ENCODE measurements around the gene VSIG10L2. TPM values are rescaled to one million over a fixed set of nuclear protein-coding genes. Genes with fewer than 3 reads are reported as not detected.
A peak's percentile ranks its signal among the peaks of the same experiment; 100 is the strongest.

VSIG10L2 gene
- total RNA-seq, 5 donors from 2014 or later (not counting 1 experiment from before 2014, with no cell fraction given): not detected

DNA sequence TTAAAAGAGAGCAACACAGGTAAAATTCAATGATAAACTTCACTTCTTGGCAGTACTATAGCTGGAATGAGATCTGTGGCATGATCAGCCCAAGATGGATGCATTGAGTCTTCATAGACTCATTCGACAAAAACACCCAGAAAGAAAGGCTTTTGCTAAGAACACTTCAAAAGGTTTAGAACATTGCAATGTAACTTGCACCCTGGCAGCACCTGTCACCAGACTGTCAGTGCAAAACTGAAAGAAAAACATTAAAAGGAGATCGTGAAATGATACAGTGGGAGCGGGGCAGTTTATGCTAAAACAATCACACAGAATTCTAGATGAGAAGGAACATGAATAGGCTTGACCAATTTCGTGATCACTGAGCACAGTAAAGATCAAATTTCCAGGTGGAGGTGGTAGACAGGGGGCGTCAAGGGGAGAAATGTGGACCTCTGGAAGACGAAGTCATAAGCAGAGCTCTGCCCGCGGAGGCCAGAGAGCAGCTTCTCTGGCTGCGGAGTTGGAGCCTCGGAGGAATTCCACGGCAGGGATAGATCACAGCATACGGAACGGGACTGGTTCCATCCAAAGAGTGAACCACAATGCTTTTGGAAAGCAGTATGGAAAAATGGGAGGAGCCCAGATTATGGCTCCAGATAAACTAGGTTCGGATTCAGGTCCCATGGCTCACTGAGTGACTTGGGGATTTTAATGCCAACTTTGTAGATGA lies 11.9 kb downstream of the VSIG10L2 start:
- Histone ChIP-seq H3K4me1 (ENCODE audit: control insufficient read depth in 1 of 2, extremely low read depth in 1 of 2, insufficient read depth in 2 of 2, low read length in 2 of 2) (no peaks in the 10 kb centered on the region), H3K27me3 (replicated peaks in 1 of 2; ENCODE audit: control insufficient read depth in 2 of 2, extremely low read depth in 1 of 2, insufficient read depth in 2 of 2, low read length in 1 of 2) (peaks cover 0 to 10% of the 10 kb centered on the region in 2 experiments), H3K27ac (ENCODE audit: low read length) (no peak overlapping the region), H3K4me3 (ENCODE audit: control insufficient read depth in 1 of 2, extremely low read depth in 1 of 2, low read length in 1 of 2) (no peak overlapping the region), H3K36me3 (ENCODE audit: control insufficient read depth in 2 of 2, extremely low read depth in 1 of 2, insufficient read depth in 1 of 2, low read length in 1 of 2) (no peaks in the 10 kb centered on the region), H3K9me3 (no peaks in the 10 kb centered on the region)
- Mint-ChIP-seq H3K9me3 (peaks cover 0 to 10% (median 4%) of the 10 kb centered on the region in 3 donors), H3K27ac (no peak overlapping the region), H3K27me3 (no peaks in the 10 kb centered on the region), H3K4me1 (peaks cover 3 to 6% (median 4%) of the 10 kb centered on the region in 3 donors), H3K4me3 (peak overlapping the region in 1 of 3 donors; percentile 28), H3K36me3 (peaks cover 13% of the 10 kb centered on the region)
- no peak for ATAC-seq (replicated peaks in 1 of 4)
- ChIA-PET POLR2A (no interaction called here), CTCF (no interaction called here)
- no peak for DNase-seq
- WGBS (ENCODE audit: insufficient coverage): 82% methylated on average over 11 of the region's 14 CpGs

DNA sequence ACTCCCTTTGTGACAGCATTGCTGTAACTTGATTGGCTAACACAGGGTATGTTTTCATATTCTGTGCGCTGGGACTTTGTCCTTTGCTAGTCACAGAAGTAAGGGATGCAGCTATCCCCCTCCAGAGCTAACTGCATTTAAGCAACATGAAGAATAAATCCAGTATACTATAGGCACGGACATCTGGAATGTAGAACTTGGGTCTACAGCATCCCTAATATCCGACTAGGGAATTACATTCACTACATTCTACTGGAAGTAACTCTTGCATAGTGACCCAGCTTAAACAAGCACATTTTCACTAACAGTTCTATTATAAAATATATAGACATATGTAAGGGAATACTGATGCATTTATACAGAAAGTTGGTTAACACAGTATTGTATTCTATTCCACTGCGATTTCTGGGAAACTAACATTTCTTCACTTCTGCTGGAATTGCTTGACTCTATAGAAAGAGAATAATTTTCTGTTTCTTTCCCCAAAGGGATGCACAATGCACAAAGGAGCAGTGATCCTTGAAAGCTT lies 13.1 kb downstream of the VSIG10L2 start:
- ATAC-seq (replicated peaks in 1 of 4) (no peak), DNase-seq (no peak)
- Mint-ChIP-seq H3K9me3 (peaks cover 0 to 15% (median 9%) of the 10 kb centered on the region in 3 donors), H3K27ac (no peak overlapping the region), H3K4me3 (no peak overlapping the region), H3K4me1 (peaks cover 3 to 6% (median 4%) of the 10 kb centered on the region in 3 donors), H3K27me3 (no peaks in the 10 kb centered on the region), H3K36me3 (peaks cover 21% of the 10 kb centered on the region)
- Histone ChIP-seq H3K4me3 (ENCODE audit: control insufficient read depth in 1 of 2, extremely low read depth in 1 of 2, low read length in 1 of 2) (no peak overlapping the region), H3K36me3 (ENCODE audit: control insufficient read depth in 2 of 2, extremely low read depth in 1 of 2, insufficient read depth in 1 of 2, low read length in 1 of 2) (no peaks in the 10 kb centered on the region), H3K27me3 (replicated peaks in 1 of 2; ENCODE audit: control insufficient read depth in 2 of 2, extremely low read depth in 1 of 2, insufficient read depth in 2 of 2, low read length in 1 of 2) (peaks cover 0 to 2% of the 10 kb centered on the region in 2 experiments), H3K9me3 (no peaks in the 10 kb centered on the region), H3K4me1 (ENCODE audit: control insufficient read depth in 1 of 2, extremely low read depth in 1 of 2, insufficient read depth in 2 of 2, low read length in 2 of 2) (no peaks in the 10 kb centered on the region), H3K27ac (ENCODE audit: low read length) (no peak overlapping the region)
- WGBS (ENCODE audit: insufficient coverage): 80% methylated on average over 1 of the region's 4 CpGs
- POLR2A ChIA-PET: no interaction called here
- CTCF ChIA-PET: no interaction called here

DNA sequence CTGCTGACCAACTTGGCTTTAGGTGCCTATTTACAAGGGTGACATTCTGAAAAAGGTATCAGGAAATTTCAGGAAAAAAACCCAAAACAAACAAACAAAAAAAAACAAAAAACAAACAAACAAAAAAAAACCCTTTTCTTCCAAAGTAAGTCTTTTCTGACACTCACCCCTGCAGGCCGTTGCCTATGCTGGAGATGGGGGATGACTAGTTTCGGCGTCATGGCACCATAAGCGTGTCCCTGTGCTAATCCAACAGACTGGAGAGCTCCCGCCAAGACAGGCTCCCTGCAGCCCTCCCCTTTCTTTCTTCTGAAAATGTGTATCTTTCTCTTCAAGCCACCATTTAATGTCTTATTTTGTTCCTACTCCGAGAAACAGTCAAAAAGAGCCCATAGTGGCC lies 13.7 kb downstream of the VSIG10L2 start:
- no peaks in the 10 kb centered on the region for H3K27me3 Mint-ChIP-seq
- Histone ChIP-seq H3K27me3 (replicated peaks in 1 of 2; ENCODE audit: control insufficient read depth in 2 of 2, extremely low read depth in 1 of 2, insufficient read depth in 2 of 2, low read length in 1 of 2) (no peaks in the 10 kb centered on the region), H3K4me1 (ENCODE audit: control insufficient read depth in 1 of 2, extremely low read depth in 1 of 2, insufficient read depth in 2 of 2, low read length in 2 of 2) (no peaks in the 10 kb centered on the region), H3K36me3 (ENCODE audit: control insufficient read depth in 2 of 2, extremely low read depth in 1 of 2, insufficient read depth in 1 of 2, low read length in 1 of 2) (no peaks in the 10 kb centered on the region), H3K27ac (ENCODE audit: low read length) (no peak overlapping the region), H3K4me3 (ENCODE audit: control insufficient read depth in 1 of 2, extremely low read depth in 1 of 2, low read length in 1 of 2) (no peak overlapping the region), H3K9me3 (no peaks in the 10 kb centered on the region)
- CTCF ChIA-PET: no interaction called here
- POLR2A ChIA-PET: interaction anchor here in 1 of 2 donors (0.7 kb wide), 1 partner anchor 10 kb away, joined by 4 read pairs; no protein-coding TSS in a partner anchor
- H3K36me3 Mint-ChIP-seq: peaks cover 23% of the 10 kb centered on the region
- H3K4me3 Mint-ChIP-seq: no peak overlapping the region
- WGBS (ENCODE audit: insufficient coverage): 100% methylated on average over 1 of the region's 6 CpGs
- DNase-seq (no peak), ATAC-seq (replicated peaks in 1 of 4) (no peak)
- H3K27ac Mint-ChIP-seq: no peak overlapping the region
- peaks cover 0 to 15% (median 9%) of the 10 kb centered on the region in 3 donors for H3K9me3 Mint-ChIP-seq
- H3K4me1 Mint-ChIP-seq: peaks cover 3 to 6% (median 4%) of the 10 kb centered on the region in 3 donors

DNA sequence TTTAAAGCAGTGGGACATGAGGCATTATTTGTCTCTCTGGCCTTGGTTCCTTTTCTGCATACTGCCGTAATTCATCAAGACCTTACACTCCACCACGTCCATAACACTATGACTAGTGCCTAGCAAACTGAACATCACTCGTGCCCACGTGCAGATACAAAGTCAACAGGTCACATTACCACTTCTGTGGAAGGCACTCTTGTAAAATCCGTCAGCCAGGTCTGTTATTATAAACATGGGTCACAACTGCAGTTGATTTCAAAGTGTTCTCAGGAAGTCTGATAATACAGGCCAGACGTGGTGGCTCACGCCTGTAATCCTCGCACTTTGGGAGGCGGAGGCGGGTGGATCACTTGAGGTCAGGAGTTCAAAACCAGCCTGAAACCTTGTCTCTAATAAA lies 14.1 kb downstream of the VSIG10L2 start:
- Histone ChIP-seq H3K36me3 (ENCODE audit: control insufficient read depth in 2 of 2, extremely low read depth in 1 of 2, insufficient read depth in 1 of 2, low read length in 1 of 2) (no peaks in the 10 kb centered on the region), H3K27ac (ENCODE audit: low read length) (no peak overlapping the region), H3K4me1 (ENCODE audit: control insufficient read depth in 1 of 2, extremely low read depth in 1 of 2, insufficient read depth in 2 of 2, low read length in 2 of 2) (no peaks in the 10 kb centered on the region), H3K27me3 (replicated peaks in 1 of 2; ENCODE audit: control insufficient read depth in 2 of 2, extremely low read depth in 1 of 2, insufficient read depth in 2 of 2, low read length in 1 of 2) (no peaks in the 10 kb centered on the region), H3K9me3 (no peaks in the 10 kb centered on the region), H3K4me3 (ENCODE audit: control insufficient read depth in 1 of 2, extremely low read depth in 1 of 2, low read length in 1 of 2) (no peak overlapping the region)
- Mint-ChIP-seq H3K27ac (no peak overlapping the region), H3K4me3 (no peak overlapping the region), H3K27me3 (no peaks in the 10 kb centered on the region), H3K4me1 (peaks cover 3 to 6% (median 4%) of the 10 kb centered on the region in 3 donors), H3K9me3 (peaks cover 0 to 15% (median 9%) of the 10 kb centered on the region in 3 donors), H3K36me3 (peaks cover 23% of the 10 kb centered on the region)
- POLR2A ChIA-PET: interaction anchor here in 1 of 2 donors (0.7 kb wide), 1 partner anchor 10 kb away, joined by 4 read pairs; no protein-coding TSS in a partner anchor
- DNase-seq (no peak), ATAC-seq (replicated peaks in 1 of 4) (no peak)
- CTCF ChIA-PET: no interaction called here
- WGBS (ENCODE audit: insufficient coverage): 79% methylated on average over 6 of the region's 10 CpGs

DNA sequence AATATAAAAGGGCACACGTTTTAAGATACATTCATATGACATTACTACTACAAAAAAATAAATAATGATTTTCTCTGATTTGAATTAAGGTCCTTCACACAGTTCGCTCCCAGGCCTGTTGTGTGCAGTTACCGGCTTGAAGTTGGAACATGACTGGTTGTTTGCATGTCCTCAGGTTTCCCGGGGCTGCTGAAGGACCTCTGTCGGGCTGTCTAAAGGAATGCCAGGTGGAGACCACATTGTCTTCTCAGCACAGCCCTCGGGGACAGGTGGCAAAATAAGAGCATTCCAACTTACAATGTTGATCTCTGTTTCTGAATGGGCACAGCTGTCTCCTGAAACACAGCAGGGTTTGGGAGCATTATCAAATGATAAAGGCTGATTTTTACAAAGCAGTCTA lies 14.9 kb downstream of the VSIG10L2 start:
- ChIA-PET CTCF (no interaction called here), POLR2A (no interaction called here)
- Histone ChIP-seq H3K36me3 (ENCODE audit: control insufficient read depth in 2 of 2, extremely low read depth in 1 of 2, insufficient read depth in 1 of 2, low read length in 1 of 2) (no peaks in the 10 kb centered on the region), H3K9me3 (no peaks in the 10 kb centered on the region), H3K27me3 (replicated peaks in 1 of 2; ENCODE audit: control insufficient read depth in 2 of 2, extremely low read depth in 1 of 2, insufficient read depth in 2 of 2, low read length in 1 of 2) (no peaks in the 10 kb centered on the region), H3K4me3 (ENCODE audit: control insufficient read depth in 1 of 2, extremely low read depth in 1 of 2, low read length in 1 of 2) (no peak overlapping the region), H3K27ac (ENCODE audit: low read length) (no peak overlapping the region), H3K4me1 (ENCODE audit: control insufficient read depth in 1 of 2, extremely low read depth in 1 of 2, insufficient read depth in 2 of 2, low read length in 2 of 2) (no peaks in the 10 kb centered on the region)
- Mint-ChIP-seq H3K4me1 (peaks cover 3 to 6% (median 4%) of the 10 kb centered on the region in 3 donors), H3K4me3 (no peak overlapping the region), H3K36me3 (peaks cover 23% of the 10 kb centered on the region), H3K9me3 (peaks cover 0 to 15% (median 9%) of the 10 kb centered on the region in 3 donors), H3K27ac (no peak overlapping the region), H3K27me3 (no peaks in the 10 kb centered on the region)
- WGBS (ENCODE audit: insufficient coverage): 89% methylated on average over 4 of the region's 6 CpGs
- no peak for DNase-seq
- ATAC-seq (replicated peaks in 1 of 4): no peak

DNA sequence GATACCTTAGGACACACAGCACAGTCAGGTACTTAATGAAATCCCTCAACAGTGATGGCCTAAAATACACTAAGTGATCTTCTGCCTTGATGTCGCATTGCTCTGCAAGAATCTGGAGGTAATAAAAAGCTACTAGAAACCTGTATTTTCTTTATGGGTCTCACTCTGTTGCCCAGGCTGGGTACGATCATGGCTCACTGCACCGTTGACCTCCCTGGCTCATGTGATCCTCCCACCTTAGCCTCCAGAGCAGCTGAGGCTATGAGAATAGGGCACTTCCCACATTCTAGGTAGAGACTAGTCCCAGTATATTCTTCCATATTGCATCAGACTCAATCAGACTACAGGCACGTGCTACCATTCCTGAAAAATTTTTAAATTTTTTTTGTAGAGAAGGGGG lies 21.7 kb downstream of the VSIG10L2 start:
- POLR2A ChIA-PET: no interaction called here
- ATAC-seq (replicated peaks in 1 of 4): no peak
- 100% methylated on average over 2 of the region's 4 CpGs for WGBS (ENCODE audit: insufficient coverage)

More for the DNA sequence above, 21.7 kb downstream of the VSIG10L2 start:
- no peaks in the 10 kb centered on the region for H3K27me3 ChIP-seq (replicated peaks in 1 of 2; ENCODE audit: control insufficient read depth in 2 of 2, extremely low read depth in 1 of 2, insufficient read depth in 2 of 2, low read length in 1 of 2)
- no peak overlapping the region for H3K4me3 ChIP-seq (ENCODE audit: control insufficient read depth in 1 of 2, extremely low read depth in 1 of 2, low read length in 1 of 2)
- no peaks in the 10 kb centered on the region for H3K36me3 ChIP-seq (ENCODE audit: control insufficient read depth in 2 of 2, extremely low read depth in 1 of 2, insufficient read depth in 1 of 2, low read length in 1 of 2)
- no peak for DNase-seq
- Mint-ChIP-seq H3K9me3 (peaks cover 0 to 8% (median 7%) of the 10 kb centered on the region in 3 donors), H3K4me1 (no peaks in the 10 kb centered on the region), H3K27ac (no peak overlapping the region), H3K4me3 (no peak overlapping the region), H3K27me3 (no peaks in the 10 kb centered on the region), H3K36me3 (peaks cover 13% of the 10 kb centered on the region)
- CTCF ChIA-PET: no interaction called here
- no peaks in the 10 kb centered on the region for H3K9me3 ChIP-seq
- H3K27ac ChIP-seq (ENCODE audit: low read length): no peak overlapping the region
- no peaks in the 10 kb centered on the region for H3K4me1 ChIP-seq (ENCODE audit: control insufficient read depth in 1 of 2, extremely low read depth in 1 of 2, insufficient read depth in 2 of 2, low read length in 2 of 2)
